ENCODE data around the gene CACNA1B. TPM values are rescaled to one million over a fixed set of nuclear protein-coding genes. Genes with fewer than 3 reads are reported as not detected.

Gene CACNA1B
- total and polyA plus RNA-seq, 2 donors (not counting 1 experiment from before 2014, with no cell fraction given): 0.15 TPM; not detected in 1

DNA sequence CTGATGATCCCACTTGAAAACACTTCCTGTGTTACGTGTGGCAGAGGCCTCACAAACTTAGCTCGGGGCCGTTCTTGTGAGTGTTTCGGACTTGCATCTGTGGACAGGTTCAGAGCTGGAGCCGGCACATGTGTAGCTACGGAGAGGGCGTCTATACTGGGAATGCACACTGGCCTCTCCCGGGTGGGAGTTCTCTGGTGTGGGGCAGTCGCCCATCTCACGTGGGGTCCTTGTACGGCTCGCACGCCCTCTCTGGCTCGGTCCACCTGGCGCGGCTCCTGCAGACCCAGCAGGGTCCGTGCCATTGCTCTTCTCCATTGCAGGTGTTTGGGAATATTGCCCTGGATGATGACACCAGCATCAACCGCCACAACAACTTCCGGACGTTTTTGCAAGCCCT, 197.9 kb downstream of the CACNA1B start:
- H3K27me3 ChIP-seq (replicated peaks in 1 of 4; ENCODE audit: control extremely low read depth in 1 of 4, control insufficient read depth in 3 of 4, insufficient read depth in 4 of 4, low read length in 3 of 4): peaks cover 0 to 7% (median 0%) of the 10 kb centered on the region in 4 experiments
- no peak overlapping the region for H3K4me3 ChIP-seq (ENCODE audit: control extremely low read depth in 1 of 5, extremely low read depth in 1 of 5, insufficient read depth in 1 of 5, low read depth in 2 of 5, low read length in 4 of 5)
- H4K20me1 ChIP-seq (ENCODE audit: control insufficient read depth, insufficient read depth, low read length, poor library complexity, severe bottlenecking): no peaks in the 10 kb centered on the region
- no peaks in the 10 kb centered on the region for H3K79me2 ChIP-seq (ENCODE audit: control insufficient read depth, insufficient read depth, low read length)
- TF ChIP-seq, protein P1, sequence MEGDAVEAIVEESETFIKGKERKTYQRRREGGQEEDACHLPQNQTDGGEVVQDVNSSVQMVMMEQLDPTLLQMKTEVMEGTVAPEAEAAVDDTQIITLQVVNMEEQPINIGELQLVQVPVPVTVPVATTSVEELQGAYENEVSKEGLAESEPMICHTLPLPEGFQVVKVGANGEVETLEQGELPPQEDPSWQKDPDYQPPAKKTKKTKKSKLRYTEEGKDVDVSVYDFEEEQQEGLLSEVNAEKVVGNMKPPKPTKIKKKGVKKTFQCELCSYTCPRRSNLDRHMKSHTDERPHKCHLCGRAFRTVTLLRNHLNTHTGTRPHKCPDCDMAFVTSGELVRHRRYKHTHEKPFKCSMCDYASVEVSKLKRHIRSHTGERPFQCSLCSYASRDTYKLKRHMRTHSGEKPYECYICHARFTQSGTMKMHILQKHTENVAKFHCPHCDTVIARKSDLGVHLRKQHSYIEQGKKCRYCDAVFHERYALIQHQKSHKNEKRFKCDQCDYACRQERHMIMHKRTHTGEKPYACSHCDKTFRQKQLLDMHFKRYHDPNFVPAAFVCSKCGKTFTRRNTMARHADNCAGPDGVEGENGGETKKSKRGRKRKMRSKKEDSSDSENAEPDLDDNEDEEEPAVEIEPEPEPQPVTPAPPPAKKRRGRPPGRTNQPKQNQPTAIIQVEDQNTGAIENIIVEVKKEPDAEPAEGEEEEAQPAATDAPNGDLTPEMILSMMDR (IDR thresholded peaks at IDR 0.05): no peak
- no peak for TF ChIP-seq EZH2 (IDR thresholded peaks at IDR 0.05; ENCODE audit: borderline replicate concordance, insufficient read depth, low read depth, low read length, poor library complexity, severe bottlenecking)
- ChIA-PET CTCF (no interaction called here), POLR2A (no interaction called here)
- Mint-ChIP-seq H3K4me3 (no peak overlapping the region), H3K9me3 (ENCODE audit: insufficient read depth) (no peaks in the 10 kb centered on the region), H3K27ac (no peak overlapping the region), H3K27me3 (peaks cover 32% of the 10 kb centered on the region), H3K4me1 (no peaks in the 10 kb centered on the region)
- no peaks in the 10 kb centered on the region for H3K4me1 ChIP-seq (ENCODE audit: control insufficient read depth in 2 of 2, insufficient read depth in 2 of 2, low read length in 2 of 2)
- no peak overlapping the region for H3K27ac ChIP-seq (ENCODE audit: low read length in 2 of 2)
- no peaks in the 10 kb centered on the region for H3K36me3 ChIP-seq (replicated peaks in 1 of 2; ENCODE audit: control extremely low read depth in 1 of 2, control insufficient read depth in 1 of 2, extremely low read depth in 1 of 2, insufficient read depth in 2 of 2, low read length in 1 of 2)
- DNase-seq (no peak), ATAC-seq (ENCODE audit: low read depth) (no peak)
- intact Hi-C loops (cut with micrococcal nuclease): no loop called here
- H3K9me3 ChIP-seq (ENCODE audit: control extremely low read depth in 1 of 3, control insufficient read depth in 2 of 3, insufficient read depth in 1 of 3, low read length in 2 of 3): no peaks in the 10 kb centered on the region
- 88% methylated on average over 20 of the region's 20 CpGs for WGBS (ENCODE audit: insufficient coverage)
- no peak overlapping the region for H2AFZ ChIP-seq (ENCODE audit: insufficient read depth, low read depth, low read length, poor library complexity, severe bottlenecking)
- H3K9ac ChIP-seq (ENCODE audit: low read length): no peak overlapping the region
- no peak overlapping the region for H3K4me2 ChIP-seq (replicated peaks; ENCODE audit: low read depth, low read length, poor library complexity, severe bottlenecking)

DNA sequence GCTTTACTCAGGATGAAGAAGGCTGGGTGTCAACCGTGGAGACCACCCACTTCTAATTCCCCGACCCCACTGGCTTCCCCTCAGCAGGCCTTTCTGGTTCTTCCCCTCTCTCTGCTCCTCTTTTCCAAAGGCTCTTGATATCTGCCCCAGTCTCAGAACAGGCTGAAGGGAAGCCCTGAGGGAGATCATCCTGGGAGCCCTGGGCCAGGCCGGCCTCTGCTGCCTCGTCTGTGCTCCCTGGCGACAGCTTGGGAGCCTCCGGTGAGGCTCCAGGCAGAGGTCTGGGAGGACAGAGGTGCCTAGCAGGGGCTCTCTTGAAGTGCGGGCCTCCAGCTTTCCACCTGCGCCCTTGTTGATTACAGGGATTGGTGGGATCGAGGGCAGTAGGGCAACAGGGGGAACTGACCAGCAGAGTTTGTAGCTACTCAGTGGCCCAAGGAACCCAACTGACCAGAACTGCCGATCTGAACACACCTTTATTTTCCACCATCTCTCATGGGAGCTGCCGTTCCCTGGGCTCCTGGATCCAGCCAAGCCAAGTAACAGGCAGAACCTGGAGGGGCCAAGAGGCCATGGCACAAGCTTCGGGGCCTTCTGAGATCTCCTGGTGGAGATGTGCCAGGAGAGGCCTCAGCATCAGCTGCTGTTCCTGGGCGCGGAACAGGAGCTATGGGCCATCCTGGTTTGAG, 198.5 kb downstream of the CACNA1B start:
- Histone ChIP-seq H3K36me3 (replicated peaks in 1 of 2; ENCODE audit: control extremely low read depth in 1 of 2, control insufficient read depth in 1 of 2, extremely low read depth in 1 of 2, insufficient read depth in 2 of 2, low read length in 1 of 2) (no peaks in the 10 kb centered on the region), H2AFZ (ENCODE audit: insufficient read depth, low read depth, low read length, poor library complexity, severe bottlenecking) (no peak overlapping the region), H3K79me2 (ENCODE audit: control insufficient read depth, insufficient read depth, low read length) (no peaks in the 10 kb centered on the region), H3K27ac (ENCODE audit: low read length in 2 of 2) (no peak overlapping the region), H3K4me1 (ENCODE audit: control insufficient read depth in 2 of 2, insufficient read depth in 2 of 2, low read length in 2 of 2) (no peaks in the 10 kb centered on the region), H3K4me2 (replicated peaks; ENCODE audit: low read depth, low read length, poor library complexity, severe bottlenecking) (no peak overlapping the region), H3K9ac (ENCODE audit: low read length) (no peak overlapping the region), H3K27me3 (replicated peaks in 1 of 4; ENCODE audit: control extremely low read depth in 1 of 4, control insufficient read depth in 3 of 4, insufficient read depth in 4 of 4, low read length in 3 of 4) (peaks cover 0 to 9% (median 0%) of the 10 kb centered on the region in 4 experiments), H3K4me3 (ENCODE audit: control extremely low read depth in 1 of 5, extremely low read depth in 1 of 5, insufficient read depth in 1 of 5, low read depth in 2 of 5, low read length in 4 of 5) (no peak overlapping the region), H4K20me1 (ENCODE audit: control insufficient read depth, insufficient read depth, low read length, poor library complexity, severe bottlenecking) (no peaks in the 10 kb centered on the region), H3K9me3 (ENCODE audit: control extremely low read depth in 1 of 3, control insufficient read depth in 2 of 3, insufficient read depth in 1 of 3, low read length in 2 of 3) (no peaks in the 10 kb centered on the region)
- POLR2A ChIA-PET: no interaction called here
- Mint-ChIP-seq H3K4me1 (no peaks in the 10 kb centered on the region), H3K27ac (no peak overlapping the region), H3K9me3 (ENCODE audit: insufficient read depth) (no peaks in the 10 kb centered on the region), H3K27me3 (peaks cover 31% of the 10 kb centered on the region), H3K4me3 (no peak overlapping the region)
- DNase-seq (no peak), ATAC-seq (ENCODE audit: low read depth) (no peak)
- 91% methylated on average over 11 of the region's 14 CpGs for WGBS (ENCODE audit: insufficient coverage)
- TF ChIP-seq, protein P1 (IDR thresholded peaks at IDR 0.05): no peak
- TF ChIP-seq EZH2 (IDR thresholded peaks at IDR 0.05; ENCODE audit: borderline replicate concordance, insufficient read depth, low read depth, low read length, poor library complexity, severe bottlenecking): no peak
- intact Hi-C loops (cut with micrococcal nuclease): no loop called here
- CTCF ChIA-PET: no interaction called here
